HEK293T (cell line): ENCODE results near the gene AWAT2.

Experiments used
- ARNT ChIP-seq: fragments of 450-650 bp; IDR thresholded peaks from 2 replicates; pipeline ENCODE4 v1.6.1; 2017; ENCODE audit warnings: mild to moderate bottlenecking
- BHLHE40 ChIP-seq: fragments of 450-650 bp; IDR thresholded peaks from 2 replicates; pipeline ENCODE4 v1.6.1; 2016; ENCODE audit warnings: mild to moderate bottlenecking, moderate library complexity, borderline replicate concordance
- CTBP1 ChIP-seq: fragments of 450-650 bp; IDR thresholded peaks from 2 replicates; pipeline ENCODE4 v1.6.1; 2016; ENCODE audit warnings: borderline replicate concordance
- FOXK2 ChIP-seq: fragments of 450-650 bp; IDR thresholded peaks from 2 replicates; pipeline ENCODE4 v1.6.1; 2016; ENCODE audit warnings: mild to moderate bottlenecking
- FOXM1 ChIP-seq: fragments of 450-650 bp; IDR thresholded peaks from 2 replicates; pipeline ENCODE4 v1.6.1; 2017; ENCODE audit warnings: mild to moderate bottlenecking, borderline replicate concordance
- HDGF ChIP-seq: fragments of 450-650 bp; IDR thresholded peaks from 2 replicates; pipeline ENCODE4 v1.6.1; 2017; ENCODE audit warnings: antibody characterized with exemption, borderline replicate concordance
- LEF1 ChIP-seq: fragments of 450-650 bp; IDR thresholded peaks from 2 replicates; pipeline ENCODE4 v1.6.1; 2017; ENCODE audit warnings: mild to moderate bottlenecking, borderline replicate concordance
- PKNOX1 ChIP-seq: fragments of 450-650 bp; IDR thresholded peaks from 2 replicates; pipeline ENCODE4 v1.6.1; 2016
- SP1 ChIP-seq: fragments of 450-650 bp; IDR thresholded peaks from 2 replicates; pipeline ENCODE4 v1.6.1; 2017
- SUZ12 ChIP-seq: fragments of 450-650 bp; IDR thresholded peaks from 2 replicates; pipeline ENCODE4 v1.6.1; 2016; ENCODE audit warnings: mild to moderate bottlenecking
- TARDBP ChIP-seq: fragments of 450-650 bp; IDR thresholded peaks from 2 replicates; pipeline ENCODE4 v1.6.1; 2016
- ZNF384 ChIP-seq: fragments of 450-650 bp; IDR thresholded peaks from 2 replicates; pipeline ENCODE4 v1.6.1; 2016

GRCh38 chrX:70039758-70040157 is 10.0 kb downstream of the AWAT2 start:
- TF ChIP-seq LEF1 (no peak), SP1 (no peak), FOXM1 (no peak), HDGF (no peak), BHLHE40 (no peak), ARNT (no peak), TARDBP (no peak), SUZ12 (no peak), FOXK2 (no peak), ZNF384 (no peak), CTBP1 (no peak), PKNOX1 (no peak)
